ENCODE data around the gene HMCN1.
"Not testable (repeated sequence)": the region's sequence is repeated elsewhere in the genome, so short reads cannot be mapped to it uniquely, and the experiment has no call there.

The HMCN1 gene

GRCh38 chr1:185860311-185860710 is 126.1 kb downstream of the HMCN1 start:
- DNase-seq, result no peak

GRCh38 chr1:185860859-185861258 is 126.7 kb downstream of the HMCN1 start:
- DNase-seq, result no peak

- no peak for DNase-seq
Measured at GRCh38 chr1:185861630-185862029, 127.4 kb downstream of the HMCN1 start.

GRCh38 chr1:185862235-185862634 is 128.0 kb downstream of the HMCN1 start:
- no peak for DNase-seq

- DNase-seq, result no peak
Measured at GRCh38 chr1:185864331-185864730, 130.1 kb downstream of the HMCN1 start.

- DNase-seq, result no peak
Measured at GRCh38 chr1:185864889-185865517, 130.8 kb downstream of the HMCN1 start.

GRCh38 chr1:185869590-185869989 is 135.4 kb downstream of the HMCN1 start:
- no peak for DNase-seq

- DNase-seq, result no peak
Measured at GRCh38 chr1:185871627-185872150, 137.5 kb downstream of the HMCN1 start.

GRCh38 chr1:185874246-185874645 is 140.1 kb downstream of the HMCN1 start:
- no peak for DNase-seq

- no peak for DNase-seq
Measured at GRCh38 chr1:185880330-185880729, 146.1 kb downstream of the HMCN1 start.

- DNase-seq, result no peak
Measured at GRCh38 chr1:185880779-185881333, 146.7 kb downstream of the HMCN1 start.

- DNase-seq, result no peak
Measured at GRCh38 chr1:185886046-185886445, 151.9 kb downstream of the HMCN1 start.

GRCh38 chr1:185886671-185887070 is 152.5 kb downstream of the HMCN1 start:
- DNase-seq, result no peak

- DNase-seq, result not testable (repeated sequence)
Measured at GRCh38 chr1:185892831-185893403, 158.7 kb downstream of the HMCN1 start.

- DNase-seq, result no peak
Measured at GRCh38 chr1:185894791-185895190, 160.6 kb downstream of the HMCN1 start.

GRCh38 chr1:185895208-185895900 is 161.2 kb downstream of the HMCN1 start:
- DNase-seq, result no peak

GRCh38 chr1:185896863-185897262 is 162.7 kb downstream of the HMCN1 start:
- DNase-seq, result no peak

- DNase-seq, result no peak
Measured at GRCh38 chr1:185906186-185906585, 172.0 kb downstream of the HMCN1 start.

GRCh38 chr1:185907246-185907645 is 173.1 kb downstream of the HMCN1 start:
- DNase-seq, result no peak

- DNase-seq, result no peak
Measured at GRCh38 chr1:185911978-185912377, 177.8 kb downstream of the HMCN1 start.

- DNase-seq, result no peak
Measured at GRCh38 chr1:185912504-185912903, 178.3 kb downstream of the HMCN1 start.

- DNase-seq, result no peak
Measured at GRCh38 chr1:185914089-185914488, 179.9 kb downstream of the HMCN1 start.

- DNase-seq, result no peak
Measured at GRCh38 chr1:185916861-185917260, 182.7 kb downstream of the HMCN1 start.

- no peak for DNase-seq
Measured at GRCh38 chr1:185917646-185918045, 183.5 kb downstream of the HMCN1 start.
